NCI-H774 (cell line): Measurements from ENCODE around the gene WDR27.
A peak's percentile ranks its signal among the peaks of the same experiment; 100 is the strongest.
"Not testable (repeated sequence)": the region's sequence is repeated elsewhere in the genome, so short reads cannot be mapped to it uniquely, and the experiment has no call there.

Experiments used
- DNase-seq: peaks from one replicate; lab custom pipeline; 2025; lab: John Stamatoyannopoulos, UW

Gene WDR27

DNA sequence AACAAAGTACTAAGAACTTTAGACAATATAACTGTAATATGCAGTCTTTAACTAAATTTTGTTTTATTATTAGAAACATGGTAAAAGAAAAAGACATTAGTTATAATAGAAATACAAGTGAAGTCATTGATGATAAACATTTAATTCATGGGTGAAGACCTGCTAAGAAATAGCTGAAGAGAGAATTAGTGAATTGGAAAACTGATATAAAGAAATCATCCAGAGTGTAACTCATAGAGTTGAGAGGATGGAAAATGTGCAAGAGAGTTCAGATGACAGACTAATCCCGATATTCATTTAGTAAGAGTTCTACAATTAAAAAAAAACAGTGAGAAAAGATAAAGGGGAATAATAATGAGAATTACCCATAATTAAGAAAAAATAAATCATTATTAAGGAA is 227.5 kb downstream of the WDR27 start:
- no peak for DNase-seq

DNA sequence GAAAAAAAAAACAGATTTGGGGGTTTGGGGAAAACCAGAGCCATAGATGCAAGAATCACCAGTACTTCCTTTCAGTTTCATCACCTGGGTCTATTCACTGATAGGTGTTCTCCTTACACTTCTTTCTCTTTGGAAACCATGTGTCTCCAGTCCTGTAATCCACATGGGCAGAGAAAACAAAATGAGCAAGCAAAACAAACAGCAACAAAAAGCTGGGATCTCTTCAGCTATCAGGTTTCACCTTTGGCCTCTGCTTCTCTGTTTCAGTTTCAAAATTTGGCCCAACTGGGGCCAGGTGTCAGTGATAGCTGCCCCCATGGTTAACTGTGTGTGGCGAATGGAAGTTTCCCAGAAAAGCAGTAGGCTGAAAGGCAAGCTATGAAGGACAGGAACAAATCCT is 228.2 kb downstream of the WDR27 start:
- DNase-seq = no peak

DNA sequence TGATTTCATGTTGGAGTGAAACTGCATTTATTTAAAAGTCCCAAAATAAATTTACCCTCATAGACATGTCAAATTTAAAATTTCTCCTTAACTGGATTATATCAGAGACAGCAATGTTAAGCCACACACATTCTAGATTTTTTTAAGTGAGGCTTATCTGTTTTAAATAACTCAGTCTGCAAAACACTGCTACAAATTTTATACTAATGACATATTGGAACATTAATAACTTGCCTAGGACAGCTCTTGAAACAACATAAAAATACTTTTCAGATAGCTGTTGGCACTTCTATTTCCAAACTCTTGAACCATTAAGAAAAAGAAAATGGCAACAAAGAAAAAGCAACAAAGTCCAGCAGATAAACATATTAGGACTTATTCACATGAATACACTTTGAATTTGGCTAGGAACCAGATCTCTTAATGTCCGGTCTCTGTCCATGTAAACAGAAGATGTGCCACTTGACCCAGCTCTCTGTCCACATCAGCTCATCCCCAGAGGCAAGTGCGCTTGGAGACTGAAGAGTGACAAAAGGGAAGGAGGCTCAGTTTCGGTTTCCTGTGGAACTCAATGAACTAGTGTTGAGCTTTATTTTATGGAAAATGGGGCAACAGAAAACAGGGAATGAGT is 228.9 kb downstream of the WDR27 start:
- no peak for DNase-seq

- DNase-seq = no peak
Observed at GRCh38 chr6:169470790-169471189, 231.0 kb downstream of the WDR27 start.

- DNase-seq = no peak
Observed at GRCh38 chr6:169469028-169469427, 232.8 kb downstream of the WDR27 start.

- not testable (repeated sequence) for DNase-seq
Observed at GRCh38 chr6:169467755-169468154, 234.1 kb downstream of the WDR27 start.

- DNase-seq = not testable (repeated sequence)
Observed at GRCh38 chr6:169466256-169466655, 235.6 kb downstream of the WDR27 start.

DNA sequence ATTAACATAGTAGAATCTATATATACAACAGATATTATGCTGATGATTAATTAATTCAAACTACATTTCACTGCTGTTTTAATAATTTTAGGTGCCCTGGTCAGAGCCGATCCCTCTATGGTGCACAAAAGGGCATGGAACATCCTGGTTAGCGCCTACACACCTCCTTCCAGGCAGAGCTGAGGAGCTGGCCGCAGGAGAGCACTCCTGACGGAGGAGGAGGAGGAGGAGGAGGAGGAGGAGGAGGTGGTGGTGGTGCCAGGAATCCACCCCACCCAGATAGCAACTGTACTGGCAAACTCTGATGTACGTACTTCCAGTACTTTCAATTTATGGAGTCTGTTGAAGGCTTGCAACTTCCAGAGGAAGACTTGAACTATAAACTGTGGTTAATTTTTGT is 244.1 kb downstream of the WDR27 start:
- DNase-seq = no peak

- DNase-seq = no peak
Observed at GRCh38 chr6:169456840-169457239, 245.0 kb downstream of the WDR27 start.

DNA sequence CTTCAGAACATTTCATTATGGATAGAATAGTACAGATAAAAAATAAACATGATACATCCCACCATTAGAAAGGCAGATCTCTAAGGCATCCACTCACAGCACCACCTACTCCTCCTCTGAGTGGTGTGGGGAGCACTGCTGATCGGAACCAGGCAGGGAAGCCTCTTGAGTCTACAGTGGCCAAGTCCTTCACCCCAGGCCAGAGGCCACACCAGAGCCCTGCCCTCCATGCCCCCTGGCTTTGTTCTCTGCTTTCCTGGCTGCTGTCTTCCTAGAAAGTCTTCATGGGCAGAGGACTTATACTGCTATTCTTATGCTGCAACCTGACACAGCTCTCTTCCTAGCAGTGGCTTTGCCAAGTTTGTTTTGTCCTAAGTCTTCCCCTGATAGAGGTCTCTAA is 246.4 kb downstream of the WDR27 start:
- DNase-seq = no peak

DNA sequence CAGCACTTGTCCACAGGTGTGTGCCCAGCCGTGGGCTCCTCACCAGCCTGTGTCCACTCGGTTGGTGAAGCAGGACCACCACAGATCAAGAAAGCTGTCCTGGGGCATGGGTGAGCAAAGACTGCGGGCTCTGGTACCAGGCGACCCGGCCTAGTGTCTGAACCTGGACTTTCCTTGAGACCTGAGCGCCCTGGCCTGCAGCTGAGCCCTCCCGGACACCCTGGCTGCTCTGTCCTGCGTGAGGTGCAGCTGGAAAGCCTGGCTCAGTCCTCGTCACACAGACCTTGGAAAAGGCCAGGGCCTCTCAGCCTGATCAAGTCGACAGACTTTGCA is 247.0 kb downstream of the WDR27 start:
- no peak for DNase-seq

GRCh38 chr6:169454204-169454871 is 247.5 kb downstream of the WDR27 start:
- DNase-seq = no peak

- no peak for DNase-seq
Observed at GRCh38 chr6:169452869-169453620, 248.8 kb downstream of the WDR27 start.

GRCh38 chr6:169452117-169452868 is 249.5 kb downstream of the WDR27 start:
- no peak for DNase-seq

- DNase-seq = no peak
Observed at GRCh38 chr6:169451065-169451838, 250.6 kb downstream of the WDR27 start.

GRCh38 chr6:169450097-169450496 is 251.7 kb downstream of the WDR27 start:
- no peak for DNase-seq

GRCh38 chr6:169449221-169449620 is 252.6 kb downstream of the WDR27 start:
- DNase-seq = no peak

DNA sequence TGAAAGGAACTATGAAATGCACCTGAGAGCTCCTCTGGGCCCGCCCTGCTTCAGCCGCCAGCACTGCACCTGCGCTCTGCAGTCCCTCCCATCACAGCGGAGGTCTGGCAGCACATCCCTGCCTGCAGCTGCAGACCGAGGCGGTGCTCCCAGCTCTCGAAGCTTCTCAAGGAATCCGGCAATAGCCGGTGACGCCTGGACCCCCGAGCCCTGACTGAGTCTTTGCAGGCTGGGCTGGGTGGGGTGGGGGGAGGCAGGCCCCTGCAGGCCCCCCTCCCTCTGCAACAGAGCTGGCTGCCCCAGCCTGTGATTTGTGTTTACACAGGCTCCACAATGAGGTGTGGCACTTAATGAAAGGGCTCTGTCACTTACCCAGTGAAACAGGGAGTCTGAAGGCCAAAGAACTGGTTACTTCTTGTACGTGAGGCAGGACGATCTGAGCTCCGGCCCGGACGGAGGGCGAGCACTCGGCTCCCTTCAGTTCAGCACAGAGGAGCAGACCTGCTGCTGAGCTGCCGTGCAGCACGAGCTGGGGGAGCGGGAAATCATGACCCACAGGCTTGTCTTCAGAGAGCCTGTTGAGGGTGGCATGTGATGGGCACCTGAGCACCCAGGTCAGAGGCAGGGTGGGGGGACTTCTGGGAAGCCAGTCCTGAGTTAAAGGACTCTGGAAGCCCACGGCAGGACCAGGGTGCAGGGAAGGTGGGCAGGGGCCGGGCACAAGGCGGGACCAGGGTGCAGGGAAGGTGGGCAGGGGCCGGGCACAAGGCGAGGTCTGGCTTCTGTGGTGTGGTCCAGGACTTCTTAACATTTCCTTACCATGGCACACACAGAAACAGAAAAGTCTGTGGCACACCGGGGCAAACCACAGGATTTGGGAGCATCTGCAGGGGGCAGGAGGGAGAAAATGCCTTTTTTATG is 255.9 kb downstream of the WDR27 start:
- DNase-seq = peak; percentile 80

GRCh38 chr6:169445227-169445626 is 256.6 kb downstream of the WDR27 start:
- no peak for DNase-seq

DNA sequence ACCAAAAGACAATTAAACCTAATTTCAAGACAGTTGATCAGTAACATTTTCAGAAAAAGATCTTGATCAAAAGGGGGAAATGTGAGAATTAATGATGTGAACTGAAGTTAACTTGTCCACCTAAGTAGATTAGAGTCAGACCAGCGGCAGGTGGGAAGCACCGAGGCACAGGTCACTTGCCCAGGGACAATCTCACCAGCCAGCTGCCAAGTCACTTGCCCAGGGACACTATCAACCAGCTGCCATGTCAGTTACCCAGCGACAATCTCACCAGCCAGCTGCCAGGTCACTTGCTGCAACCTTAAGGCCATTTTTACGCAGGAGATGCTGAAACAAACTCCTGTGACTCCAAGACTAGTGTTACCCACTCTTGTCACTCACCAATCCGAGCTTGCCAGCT is 260.5 kb downstream of the WDR27 start:
- DNase-seq = no peak

DNA sequence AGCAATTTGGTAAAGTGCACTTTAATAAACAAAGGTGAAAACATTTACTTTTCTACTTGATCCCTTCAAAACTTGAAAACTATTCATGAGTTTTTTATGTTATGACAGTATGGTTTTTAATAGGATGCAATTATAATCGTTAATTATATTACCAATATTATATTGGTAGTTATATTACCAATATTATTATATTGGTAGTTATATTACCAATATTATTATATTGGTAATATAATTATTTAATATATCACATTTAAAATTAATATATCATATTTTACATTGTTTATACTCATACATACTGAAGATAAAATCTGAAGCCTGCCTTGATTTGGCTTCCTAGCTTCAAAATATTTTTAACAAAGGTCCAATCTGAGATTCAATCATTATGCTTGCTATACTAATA is 262.1 kb downstream of the WDR27 start:
- DNase-seq = no peak
